IMR-90 (cell line): Measurements from ENCODE around the gene MEX3B. TPM values are rescaled to one million over a fixed set of nuclear protein-coding genes. Genes with fewer than 3 reads are reported as not detected.

ENCODE experiments used
- CEBPB ChIP-seq: IDR thresholded peaks from 2 replicates; pipeline ENCODE4 v1.6.1; 2012; ENCODE audit warnings: low read depth, low read length, improper control_type of control experiment
- polyA plus RNA-seq, 3 experiments: library from polyadenylated mRNA; depleted of rRNA; stranded (reverse); fragments of >200 nt; gene quantifications; 2 replicates each; pipeline ENCODE4 v1.2.3, GENCODE V29; 2012; ENCODE audit warnings: low replicate concordance in 1 of 3
- total RNA-seq: library from RNA; depleted of rRNA; stranded (reverse); fragments of >200 nt; gene quantifications from 2 replicates; pipeline ENCODE4 v1.2.3, GENCODE V29; 2012
- TF ChIP-seq, protein P1 (sequence below): fragments of 150-350 bp; IDR thresholded peaks from 2 replicates; pipeline ENCODE4 v1.6.1; 2016; ENCODE audit warnings: low read depth, mild to moderate bottlenecking, low read length, moderate library complexity, borderline replicate concordance

The MEX3B gene
- total and polyA plus RNA-seq, 2 of the 4 experiments (the other 2 are of a cell fraction): 3.6 to 12.9 TPM

DNA sequence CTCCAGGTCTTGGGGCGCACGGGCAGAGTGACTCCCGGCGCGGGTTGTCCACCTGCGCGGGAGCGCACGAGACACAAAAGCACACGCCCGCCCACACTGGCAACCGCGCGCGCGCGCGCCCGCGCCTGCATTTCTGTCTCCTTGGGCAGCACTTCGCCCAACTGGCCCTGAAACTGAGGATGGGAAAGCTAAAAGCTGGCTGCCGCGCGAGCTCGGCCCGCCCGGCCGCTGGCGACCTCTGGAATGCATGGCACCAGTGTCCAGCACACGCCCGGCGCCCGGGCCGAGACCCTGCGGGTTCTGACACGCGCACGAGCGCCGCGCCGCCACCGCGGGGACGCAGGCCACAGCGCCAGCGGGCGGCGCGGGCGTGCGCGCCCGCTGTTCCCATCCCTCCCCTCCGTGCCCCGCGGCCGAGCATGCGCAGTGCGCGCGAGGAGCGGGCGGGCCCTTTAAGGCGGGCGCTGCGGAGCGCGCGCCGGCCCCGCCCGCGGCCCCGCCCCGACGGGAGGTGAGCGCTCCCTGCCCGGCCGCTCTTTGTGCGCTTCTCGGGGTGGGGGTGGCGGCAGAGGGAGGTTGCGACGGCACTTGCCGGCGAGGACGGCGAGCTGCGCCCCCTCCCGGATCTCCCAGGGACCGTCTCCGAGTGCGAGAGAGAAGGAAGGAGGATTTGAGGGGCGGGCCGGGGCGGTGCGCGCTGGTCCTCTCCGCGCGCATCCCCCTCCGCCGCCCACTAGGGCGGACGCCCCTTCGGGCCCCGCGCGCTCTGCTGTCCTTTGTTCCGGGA lies 1.0 kb upstream of the MEX3B start (continued):
- TF ChIP-seq, protein P1, sequence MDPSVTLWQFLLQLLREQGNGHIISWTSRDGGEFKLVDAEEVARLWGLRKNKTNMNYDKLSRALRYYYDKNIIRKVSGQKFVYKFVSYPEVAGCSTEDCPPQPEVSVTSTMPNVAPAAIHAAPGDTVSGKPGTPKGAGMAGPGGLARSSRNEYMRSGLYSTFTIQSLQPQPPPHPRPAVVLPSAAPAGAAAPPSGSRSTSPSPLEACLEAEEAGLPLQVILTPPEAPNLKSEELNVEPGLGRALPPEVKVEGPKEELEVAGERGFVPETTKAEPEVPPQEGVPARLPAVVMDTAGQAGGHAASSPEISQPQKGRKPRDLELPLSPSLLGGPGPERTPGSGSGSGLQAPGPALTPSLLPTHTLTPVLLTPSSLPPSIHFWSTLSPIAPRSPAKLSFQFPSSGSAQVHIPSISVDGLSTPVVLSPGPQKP: no peak
- TF ChIP-seq CEBPB: 0 out of 2 replicates have a peak, but pooled peaks have one; percentile 26
